Colonic mucosa (tissue), 4 donors: ENCODE data around the gene SH2D5. TPM values are rescaled to one million over a fixed set of nuclear protein-coding genes. Genes with fewer than 3 reads are reported as not detected.

ENCODE experiments used
- DNase-seq: peaks from one replicate; pipeline ENCODE4 v3.0.0-alpha.2; 2020
- H3K27ac ChIP-seq: fragments of 200-600 bp; one replicate; pipeline ENCODE4 v1.8.0; 2021
- H3K27me3 ChIP-seq: fragments of 200-600 bp; one replicate; pipeline ENCODE4 v1.8.0; 2021
- H3K36me3 ChIP-seq: fragments of 200-600 bp; one replicate; pipeline ENCODE4 v1.8.0; 2021
- H3K4me1 ChIP-seq: fragments of 200-600 bp; one replicate; pipeline ENCODE4 v1.8.0; 2021; ENCODE audit warnings: mild to moderate bottlenecking
- H3K4me3 ChIP-seq: fragments of 200-600 bp; one replicate; pipeline ENCODE4 v1.8.0; 2021
- H3K9ac ChIP-seq, 2 donors: one replicate each; pipeline ENCODE4 v1.7.0; 2013; ENCODE audit warnings: control low read depth in 2 of 2, low read depth in 2 of 2, low read length in 2 of 2
- H3K9me3 ChIP-seq: fragments of 200-600 bp; one replicate; pipeline ENCODE4 v1.8.0; 2021
- CTCF ChIP-seq: fragments of 200-600 bp; IDR thresholded peaks from one replicate; pipeline ENCODE4 v1.8.0; 2022; ENCODE audit warnings: antibody characterized with exemption, mild to moderate bottlenecking
- intact Hi-C: fragments of 100-400 bp; cut with DNase I; formaldehyde crosslinking; loops from one replicate; pipeline ENCODE4 v1.14.1; 2022
- total RNA-seq, 2 donors: library from RNA; stranded (reverse); fragmentation: NEBNext Ultra II Directional in 1 of 2; extraction: Animal tissue kit (Norgen Biotek cat#: 25700) in 1 of 2; gene quantifications; one replicate each; pipeline ENCODE4 v1.2.1, GENCODE V29; 2021
- donor health status: healthy.
- donor health status: DM: no; HTN: no; CAD: no.
- donor health status: DM: no; HTN: no; CAD: no.

The SH2D5 gene
- total RNA-seq, 2 donors from 2014 or later = 0.12 TPM; not detected in 1

- Histone ChIP-seq H3K36me3 (no peaks in the 10 kb centered on the region), H3K4me3 (no peak overlapping the region), H3K4me1 (no peaks in the 10 kb centered on the region), H3K27me3 (no peaks in the 10 kb centered on the region), H3K9ac (no peak overlapping the region), H3K27ac (no peak overlapping the region), H3K9me3 (no peaks in the 10 kb centered on the region)
- intact Hi-C loops = no loop called here
- no peak for DNase-seq
- TF ChIP-seq CTCF = no peak
These were observed 42.9 kb downstream of the SH2D5 start for GRCh38 chr1:20689645-20690056.

GRCh38 chr1:20686883-20687725 lies 45.4 kb downstream of the SH2D5 start:
- no peak for TF ChIP-seq CTCF
- H3K9me3 ChIP-seq = no peaks in the 10 kb centered on the region
- H3K27ac ChIP-seq = no peak overlapping the region
- H3K36me3 ChIP-seq = no peaks in the 10 kb centered on the region
- no peak overlapping the region for H3K9ac ChIP-seq
- intact Hi-C loops = no loop called here
- no peaks in the 10 kb centered on the region for H3K4me1 ChIP-seq
- no peaks in the 10 kb centered on the region for H3K27me3 ChIP-seq
- no peak for DNase-seq
- H3K4me3 ChIP-seq = no peak overlapping the region

- intact Hi-C loops = no loop called here
- Histone ChIP-seq H3K36me3 (no peaks in the 10 kb centered on the region), H3K4me1 (no peaks in the 10 kb centered on the region), H3K27me3 (no peaks in the 10 kb centered on the region), H3K4me3 (no peak overlapping the region), H3K27ac (no peak overlapping the region), H3K9ac (no peak overlapping the region), H3K9me3 (no peaks in the 10 kb centered on the region)
- DNase-seq = no peak
- no peak for TF ChIP-seq CTCF
These were observed 46.8 kb downstream of the SH2D5 start for GRCh38 chr1:20685741-20686140.

- TF ChIP-seq CTCF = no peak
- Histone ChIP-seq H3K4me1 (no peaks in the 10 kb centered on the region), H3K27ac (peak overlapping the region; percentile 28), H3K4me3 (no peak overlapping the region), H3K36me3 (no peaks in the 10 kb centered on the region), H3K27me3 (no peaks in the 10 kb centered on the region), H3K9ac (peak overlapping the region in 1 of 2 donors; percentile 24), H3K9me3 (no peaks in the 10 kb centered on the region)
- DNase-seq = no peak
- intact Hi-C loops = no loop called here
These were observed 47.3 kb downstream of the SH2D5 start for GRCh38 chr1:20685099-20685662.

- TF ChIP-seq CTCF = no peak
- Histone ChIP-seq H3K27me3 (no peaks in the 10 kb centered on the region), H3K4me3 (no peak overlapping the region), H3K9ac (peak overlapping the region in 1 of 2 donors; percentile 24), H3K36me3 (no peaks in the 10 kb centered on the region), H3K4me1 (no peaks in the 10 kb centered on the region), H3K9me3 (no peaks in the 10 kb centered on the region), H3K27ac (no peak overlapping the region)
- no peak for DNase-seq
- intact Hi-C loops = no loop called here
These were observed 47.9 kb downstream of the SH2D5 start for GRCh38 chr1:20684651-20685050.
